Right renal cortex interstitium (tissue), 3 donors: ENCODE results near the gene PIGBOS1. TPM values are rescaled to one million over a fixed set of nuclear protein-coding genes. Genes with fewer than 3 reads are reported as not detected.

Experiments
- DNase-seq, 3 donors: peaks; one replicate each; pipeline ENCODE4 v3.0.0-alpha.2; 2013; ENCODE audit warnings: low read depth in 3 of 3, low spot score in 2 of 3
- polyA plus RNA-seq, 3 donors: library from polyadenylated mRNA; unstranded; fragments of 120-200 nt; gene quantifications; one replicate each; pipeline ENCODE4 v1.2.1, GENCODE V29; 2013; ENCODE audit not compliant: insufficient read length in 3 of 3

Gene PIGBOS1, protein sequence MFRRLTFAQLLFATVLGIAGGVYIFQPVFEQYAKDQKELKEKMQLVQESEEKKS
- polyA plus RNA-seq, result 10 to 100 TPM; 15.2 to 17.1 (median 16.1) TPM

DNA sequence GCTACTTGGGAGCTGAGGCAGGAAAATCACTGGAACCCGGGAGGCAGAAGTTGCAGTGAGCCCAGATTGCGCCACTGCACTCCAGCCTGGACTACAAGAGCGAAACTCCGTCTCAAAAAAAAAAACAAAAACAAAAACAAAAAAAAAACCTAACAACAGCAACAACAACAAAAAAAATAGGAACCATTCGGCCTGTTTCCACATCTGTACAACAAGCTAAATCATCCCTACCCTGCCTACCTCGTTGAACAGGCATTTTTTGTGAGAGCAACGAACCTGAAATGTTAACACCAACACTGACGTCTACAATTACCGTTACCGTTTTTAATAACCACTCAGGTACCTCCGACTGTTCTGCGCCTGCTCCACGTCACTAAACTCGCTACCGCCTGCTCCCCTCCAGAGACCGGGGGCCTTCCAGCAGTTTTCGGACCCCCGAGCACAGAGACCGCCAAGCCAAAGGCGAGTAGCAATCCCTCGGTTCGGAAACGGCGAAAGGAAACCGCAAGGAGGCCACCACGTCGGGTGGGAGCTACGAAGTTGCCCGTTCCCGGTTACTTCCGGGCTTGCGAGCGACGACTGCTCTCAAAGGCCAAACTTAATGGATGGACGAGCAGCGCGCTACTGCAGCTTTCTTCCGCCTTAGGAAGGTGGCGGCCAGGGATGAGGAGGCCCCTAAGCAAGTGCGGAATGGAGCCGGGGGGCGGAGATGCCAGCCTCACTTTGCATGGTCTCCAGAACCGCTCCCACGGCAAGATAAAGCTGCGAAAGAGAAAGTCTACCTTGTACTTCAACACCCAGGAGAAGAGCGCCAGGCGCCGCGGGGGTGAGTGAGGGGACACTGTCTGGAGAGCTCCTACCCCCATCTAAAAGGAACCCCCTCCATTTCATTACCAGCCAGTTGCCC lies at the start of gene PIGBOS1, which contains the start of gene PIGB:
Gene PIGBOS1, minus strand, starts transcription at position 536 of the 907 bp plus-strand sequence. CDS start 1,331 bp downstream, outside the sequence.
Gene PIGB, plus strand, starts transcription at position 635 of the 907 bp plus-strand sequence. Its CDS starts 29 bp downstream, at position 664.
- peak; percentile 78 to 85 (median 83) for DNase-seq

DNA sequence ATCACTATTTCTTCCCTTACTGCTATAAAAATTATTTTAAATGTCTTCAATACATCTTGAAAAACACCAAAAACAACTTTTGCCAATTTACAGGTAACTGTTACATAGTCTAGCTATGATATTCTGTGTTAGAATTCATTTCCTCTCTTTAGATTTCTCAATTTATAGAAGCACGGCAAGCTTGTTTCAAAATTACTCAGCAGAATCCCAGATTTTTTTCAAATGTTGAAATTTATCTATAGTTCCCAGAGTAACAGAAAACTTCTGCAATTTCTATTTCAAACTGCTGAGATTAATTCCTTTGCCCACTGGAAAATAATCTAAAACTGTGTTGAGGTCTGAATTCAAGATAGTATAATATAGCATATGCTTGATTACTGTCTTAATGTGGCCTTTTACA lies 48.1 kb upstream of the PIGBOS1 start:
- DNase-seq, result no peak

DNA sequence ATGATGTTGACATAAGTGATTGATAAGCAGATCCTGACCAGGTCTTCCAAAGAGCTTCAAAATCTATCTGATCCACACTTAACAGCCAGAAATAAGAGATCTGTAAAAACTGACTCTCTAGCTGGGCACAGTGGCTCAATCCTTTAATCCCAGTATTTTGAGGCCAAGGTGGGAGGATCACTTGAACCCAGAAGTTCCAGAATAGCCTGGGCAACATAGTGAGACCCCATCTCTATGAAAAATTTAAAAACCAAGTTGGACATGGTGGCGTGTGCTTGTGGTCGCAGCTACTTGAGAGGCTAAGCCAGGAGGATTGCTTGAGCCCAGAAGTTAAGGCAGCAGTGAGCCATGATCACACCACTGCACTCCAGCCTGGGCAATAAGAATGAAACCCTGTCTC lies 43.7 kb upstream of the PIGBOS1 start:
- no peak for DNase-seq

DNA sequence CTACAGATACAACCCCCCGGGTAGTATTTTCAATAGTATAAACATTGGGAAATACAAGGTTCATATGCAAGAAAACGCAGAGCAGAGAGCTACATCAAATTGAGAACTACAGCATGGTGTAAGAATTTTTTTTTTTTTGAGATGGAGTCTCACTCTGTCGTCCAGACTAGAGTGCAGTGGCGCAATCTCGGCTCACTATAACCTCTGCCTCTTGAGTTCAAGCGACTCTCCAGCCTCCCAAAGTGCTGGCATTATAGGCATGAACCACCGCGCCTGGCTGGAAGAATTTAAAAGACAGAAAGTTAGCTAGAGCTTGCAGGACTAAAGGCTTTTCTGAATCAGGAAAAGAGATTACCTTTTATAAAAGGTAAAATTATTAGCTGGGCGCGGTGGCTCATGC lies 42.1 kb upstream of the PIGBOS1 start:
- DNase-seq, result no peak

DNA sequence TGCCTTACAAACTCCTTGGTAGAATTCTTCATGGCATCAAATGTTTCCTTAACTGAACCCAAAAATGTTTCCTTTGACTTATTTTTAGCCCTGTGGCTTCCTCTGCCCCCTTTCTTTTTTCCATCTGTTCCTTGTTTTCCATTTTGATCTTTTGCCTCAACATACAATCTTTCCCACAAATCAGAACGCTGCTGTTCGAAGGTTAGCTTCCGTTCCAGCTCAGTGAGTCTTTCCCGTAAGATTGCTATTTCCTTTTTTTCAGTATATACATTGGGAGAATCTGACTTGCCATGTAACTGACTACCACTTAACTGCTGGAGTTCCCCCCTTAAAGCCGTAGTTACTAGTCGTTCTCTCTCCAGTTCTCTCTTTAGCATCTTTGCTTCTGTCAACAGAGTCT lies 41.3 kb upstream of the PIGBOS1 start:
- DNase-seq, result no peak

DNA sequence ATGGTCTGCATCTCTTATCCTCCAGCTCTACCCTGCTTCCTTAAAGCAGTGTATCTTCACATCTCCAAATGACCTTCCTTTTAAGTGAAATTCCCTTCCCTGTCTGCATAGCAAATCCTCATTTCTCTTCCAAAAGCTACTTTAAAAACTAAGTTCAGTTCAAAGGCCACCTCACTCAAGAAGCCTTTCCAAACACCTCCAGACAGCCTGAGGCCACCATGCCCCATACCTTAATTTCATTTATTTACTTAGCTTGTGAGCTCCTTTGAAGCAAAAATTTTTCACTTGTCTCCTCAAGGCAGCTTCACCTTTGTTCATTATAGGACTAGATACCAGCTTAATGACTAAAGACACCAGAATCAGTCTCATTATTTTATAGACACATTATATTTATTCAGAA lies 39.5 kb upstream of the PIGBOS1 start:
- DNase-seq, result no peak

DNA sequence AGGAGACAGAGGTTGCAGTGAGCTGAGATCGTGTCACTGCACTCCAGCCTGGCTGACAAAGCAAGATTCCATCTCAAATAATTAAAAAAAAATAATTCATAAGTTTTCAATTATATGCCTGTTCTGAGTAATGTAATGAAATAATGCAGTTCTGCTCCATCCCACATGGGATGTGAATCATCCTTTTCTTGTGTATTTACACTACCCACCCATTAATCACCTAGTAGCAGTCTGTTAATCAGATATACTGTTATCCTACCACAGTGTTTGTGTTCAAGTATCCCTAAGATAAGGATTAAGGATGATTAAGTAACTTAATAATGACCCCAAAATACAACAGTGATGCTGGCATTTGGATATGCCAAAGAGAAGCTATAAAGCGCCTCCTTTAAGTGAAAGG lies 38.9 kb upstream of the PIGBOS1 start:
- DNase-seq, result no peak

DNA sequence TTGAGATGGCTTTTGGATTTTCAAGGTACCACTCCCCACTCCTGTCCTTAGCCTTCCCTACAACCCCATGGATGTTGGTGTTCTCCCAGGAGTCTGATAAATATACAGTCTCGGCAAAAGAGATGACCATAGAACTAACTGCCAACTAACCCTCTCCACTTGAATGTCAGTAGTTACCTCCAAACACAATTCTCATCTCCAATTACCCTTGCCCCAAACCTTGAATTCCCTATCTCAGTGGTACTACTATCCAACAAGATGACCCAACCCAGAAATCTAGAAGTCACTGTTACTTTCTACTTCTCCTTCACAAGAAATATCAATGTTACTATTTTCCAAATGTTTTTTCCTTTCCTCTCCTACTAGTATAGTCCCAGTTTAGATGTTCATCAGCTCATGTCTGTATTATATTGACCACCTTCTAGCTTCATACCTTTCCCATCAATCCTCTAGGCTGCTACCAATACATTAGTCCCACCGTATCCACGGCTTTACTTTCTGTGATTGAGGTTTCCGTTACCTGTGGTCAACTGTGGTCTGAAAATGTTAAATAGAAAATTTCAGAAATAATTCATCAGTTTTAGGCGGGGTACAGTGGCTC lies 38.2 kb upstream of the PIGBOS1 start:
- DNase-seq, result no peak

DNA sequence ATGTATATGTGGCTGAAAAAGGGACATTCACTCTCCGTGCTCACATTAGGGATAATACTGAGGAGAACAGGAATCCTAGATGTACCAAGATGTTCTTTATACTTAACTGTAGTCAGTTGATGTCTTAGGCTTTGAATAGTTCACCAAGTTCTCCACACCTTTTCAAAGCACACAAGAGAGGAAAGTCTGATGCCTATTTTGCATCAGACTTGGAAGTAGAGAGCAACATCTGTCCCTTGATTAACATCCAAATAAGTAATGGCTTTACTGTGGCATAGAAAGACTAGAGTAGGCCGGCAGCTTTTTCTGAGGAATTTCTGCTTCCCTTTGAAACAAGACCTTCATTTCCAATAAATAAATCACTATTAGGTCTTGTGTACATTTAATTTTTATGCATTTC lies 34.1 kb upstream of the PIGBOS1 start:
- DNase-seq, result no peak

DNA sequence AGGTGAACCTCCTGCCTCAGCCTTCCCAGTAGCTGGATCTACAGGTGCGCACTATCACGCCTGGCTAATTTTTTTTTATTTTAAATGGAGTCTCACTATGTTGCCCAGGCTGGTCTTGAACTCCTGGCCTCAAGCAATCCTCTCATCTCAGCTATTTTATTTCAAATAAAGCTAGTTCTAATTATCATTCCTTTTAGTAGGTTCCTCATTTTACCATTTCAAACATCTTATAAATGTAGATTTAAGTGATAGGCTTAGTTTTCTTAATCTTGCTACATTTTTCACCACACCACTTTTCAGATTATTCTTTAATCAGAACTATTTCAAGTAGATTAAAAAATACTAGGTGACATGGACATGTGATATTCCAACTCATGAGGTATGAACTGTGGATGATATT lies 30.4 kb upstream of the PIGBOS1 start:
- no peak for DNase-seq

DNA sequence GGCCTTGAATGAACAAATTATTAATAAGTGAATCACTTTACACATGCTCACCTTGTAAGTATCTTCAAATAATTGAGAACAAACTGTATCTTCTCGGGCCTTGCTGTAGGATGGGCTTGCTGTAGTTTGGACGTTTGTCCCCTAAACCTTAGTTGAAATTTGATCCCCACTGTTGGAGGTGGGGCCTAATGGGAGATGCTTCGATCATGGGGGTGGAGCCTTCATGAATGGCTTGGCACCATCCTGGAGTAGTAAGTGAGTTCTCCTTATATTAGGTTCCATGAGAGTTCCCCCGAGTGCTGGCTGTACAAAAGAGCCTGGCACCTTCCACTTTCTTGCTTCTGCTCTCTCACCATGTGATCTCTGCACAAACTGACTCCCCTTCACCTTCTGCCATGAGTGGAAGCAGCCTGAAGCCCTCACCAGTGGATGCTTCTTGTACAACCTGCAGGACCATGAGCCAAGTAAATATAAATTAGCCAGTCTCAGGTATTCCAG lies 29.4 kb upstream of the PIGBOS1 start:
- DNase-seq, result no peak

DNA sequence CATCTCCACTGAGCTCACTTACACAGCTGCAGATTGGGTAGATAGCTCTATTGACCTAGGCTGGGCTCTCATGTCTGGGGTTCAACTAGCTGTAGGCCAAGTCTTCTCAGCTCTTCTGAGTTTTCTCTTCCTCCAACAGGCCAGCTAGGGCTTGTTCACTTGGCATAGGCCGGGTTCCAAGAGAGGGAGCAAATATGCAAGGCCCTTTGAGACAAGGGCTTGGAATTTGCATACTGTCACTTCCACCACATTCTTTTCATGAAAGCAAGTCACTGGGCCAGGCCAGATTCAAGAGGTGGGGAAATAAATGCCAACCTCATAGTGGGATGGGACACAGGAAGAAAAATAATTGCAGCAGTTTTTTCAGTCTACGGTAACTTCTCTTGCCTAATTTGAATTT lies 25.3 kb upstream of the PIGBOS1 start:
- DNase-seq, result no peak

DNA sequence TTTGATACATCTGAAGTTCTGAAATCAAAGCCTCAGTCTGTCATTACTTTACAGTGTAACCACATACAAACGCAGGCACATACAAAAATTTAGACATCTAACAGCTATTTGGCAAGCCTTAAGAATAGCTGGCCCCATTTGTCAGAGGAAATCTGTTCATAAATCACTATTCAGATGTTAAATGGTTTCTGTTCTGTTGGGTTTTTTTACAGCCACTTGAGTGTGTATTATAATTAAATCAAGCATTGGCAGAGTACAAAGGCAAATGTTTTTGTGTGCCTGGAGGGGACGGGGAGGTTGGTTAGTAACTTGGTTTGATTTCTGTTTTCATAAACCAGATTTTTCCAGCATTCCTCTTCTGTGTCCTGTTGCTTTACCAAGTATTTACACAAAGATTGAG lies 24.2 kb upstream of the PIGBOS1 start:
- no peak for DNase-seq

DNA sequence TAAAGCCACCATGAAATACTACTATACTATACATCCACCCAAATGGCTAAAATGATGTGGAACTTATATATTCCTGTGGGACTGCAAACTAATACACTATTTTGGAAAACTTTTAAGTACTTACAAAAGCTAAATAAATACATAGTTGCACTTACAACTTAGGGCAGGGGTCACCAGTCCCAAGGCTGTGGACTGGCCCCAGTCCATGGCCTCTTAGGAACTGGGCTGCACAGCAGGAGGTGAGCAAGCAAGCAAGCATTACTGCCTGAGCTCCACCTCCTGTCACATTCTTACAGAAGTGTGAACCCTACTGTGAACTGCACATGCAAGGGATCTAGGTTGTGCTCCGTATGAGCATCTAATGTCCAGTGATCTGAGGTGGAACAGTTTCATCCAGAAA lies 18.2 kb upstream of the PIGBOS1 start:
- no peak for DNase-seq

DNA sequence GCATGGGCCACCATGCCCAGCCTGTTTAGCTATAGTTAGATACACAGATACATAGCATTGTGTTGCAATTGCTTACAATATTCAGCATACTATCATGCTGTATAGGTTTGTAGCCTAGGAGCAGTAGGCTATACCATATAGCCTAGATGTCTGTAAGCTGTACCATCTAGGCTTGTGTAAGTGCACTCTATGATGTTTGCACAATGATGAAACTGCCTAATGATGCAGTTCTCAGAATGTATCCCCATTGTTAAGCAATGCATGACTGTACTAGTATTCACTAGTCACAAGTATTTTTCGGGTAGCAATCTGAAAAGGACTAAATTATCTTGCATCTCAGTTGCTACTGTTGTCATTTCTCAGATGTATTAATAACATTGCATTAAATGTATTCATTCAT lies 16.1 kb upstream of the PIGBOS1 start:
- no peak for DNase-seq

DNA sequence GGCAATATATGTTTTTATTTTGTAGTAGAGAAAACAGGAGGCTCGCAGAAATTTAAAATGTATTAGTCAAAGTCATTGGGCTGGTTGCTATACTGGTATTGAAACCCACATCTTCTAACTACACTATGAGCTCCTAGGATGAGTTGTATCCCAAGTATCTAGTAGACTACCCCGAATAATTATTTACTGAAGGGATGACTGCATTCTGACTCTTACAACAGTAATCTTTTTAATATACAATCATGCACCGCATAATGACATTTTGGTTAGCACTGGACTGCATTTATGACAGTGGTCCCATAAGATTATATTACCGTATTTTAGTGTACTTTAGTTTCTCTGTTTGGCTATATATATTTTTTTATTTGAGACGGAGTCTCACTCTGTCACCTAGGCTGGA lies 15.4 kb upstream of the PIGBOS1 start:
- no peak for DNase-seq

DNA sequence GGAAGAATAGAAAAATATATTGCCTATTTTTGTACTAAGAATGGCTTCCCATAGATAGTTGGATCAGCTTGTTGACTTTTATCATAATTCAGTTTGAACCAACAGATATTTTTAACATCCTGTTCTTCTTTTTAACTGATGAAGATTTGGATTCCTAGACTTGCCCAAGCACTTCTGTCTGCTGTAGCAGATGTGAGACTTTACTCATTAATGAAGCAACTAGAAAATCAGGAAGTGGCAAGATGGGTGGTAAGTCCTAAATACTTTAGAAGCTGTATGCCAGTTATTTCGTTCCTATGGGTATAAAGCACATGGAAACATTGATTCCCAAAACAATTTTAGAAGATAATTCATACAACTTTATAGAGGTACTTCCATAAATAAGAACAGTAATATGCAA lies 8.5 kb upstream of the PIGBOS1 start:
- DNase-seq, result no peak

DNA sequence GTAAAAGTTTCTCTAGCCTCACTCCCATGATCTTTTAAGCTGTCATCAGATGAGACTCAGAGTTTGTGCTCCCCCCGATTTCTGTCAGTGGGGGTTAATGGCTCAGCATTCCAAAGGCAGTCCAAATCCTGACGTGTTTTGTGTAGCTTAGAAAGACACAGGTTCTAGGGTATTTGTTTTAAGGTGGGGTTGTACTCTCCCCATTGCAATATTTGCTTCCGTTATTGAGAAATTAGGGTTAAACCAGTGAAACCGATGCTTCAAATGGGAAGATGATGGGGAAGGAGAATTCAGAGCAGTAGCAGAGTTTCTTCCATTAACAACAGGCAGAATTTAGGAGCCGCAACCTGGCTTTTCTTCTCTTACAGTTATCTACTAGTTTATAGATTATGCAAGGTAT lies 3.5 kb upstream of the PIGBOS1 start:
- no peak for DNase-seq

DNA sequence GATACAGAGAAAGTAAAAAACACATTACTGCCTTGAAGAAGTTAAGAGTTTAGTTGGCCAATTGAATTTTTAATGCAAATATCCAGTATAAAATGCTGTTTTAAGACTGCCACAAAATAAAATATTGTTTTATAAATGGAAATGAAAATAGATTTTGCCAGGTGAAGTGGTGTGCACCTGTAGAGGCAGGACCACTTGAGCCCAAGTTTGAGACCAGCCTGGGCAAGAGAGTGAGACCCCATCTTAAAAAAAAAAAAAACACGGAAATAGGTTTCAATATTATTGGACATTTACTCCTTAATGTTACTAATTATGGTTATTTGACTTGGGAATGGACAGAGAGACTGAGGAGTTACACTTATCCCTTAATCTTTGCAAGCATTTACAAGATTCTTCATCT lies 2.0 kb upstream of the PIGBOS1 start:
- DNase-seq, result no peak

DNA sequence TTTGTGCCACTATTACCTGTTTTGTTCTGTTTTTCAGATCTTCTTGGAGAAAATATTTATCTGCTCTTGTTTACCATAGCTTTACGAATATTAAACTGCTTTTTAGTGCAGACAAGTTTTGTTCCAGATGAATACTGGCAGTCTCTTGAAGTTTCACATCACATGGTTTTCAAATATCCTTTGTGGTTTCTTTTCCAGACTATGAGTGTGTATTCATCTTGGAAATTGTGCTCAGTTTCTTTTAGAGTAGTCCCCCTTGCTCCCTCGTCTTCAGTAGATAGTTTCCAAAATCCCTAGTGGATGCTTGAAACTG lies 1.3 kb upstream of the PIGBOS1 start:
- no peak for DNase-seq

DNA sequence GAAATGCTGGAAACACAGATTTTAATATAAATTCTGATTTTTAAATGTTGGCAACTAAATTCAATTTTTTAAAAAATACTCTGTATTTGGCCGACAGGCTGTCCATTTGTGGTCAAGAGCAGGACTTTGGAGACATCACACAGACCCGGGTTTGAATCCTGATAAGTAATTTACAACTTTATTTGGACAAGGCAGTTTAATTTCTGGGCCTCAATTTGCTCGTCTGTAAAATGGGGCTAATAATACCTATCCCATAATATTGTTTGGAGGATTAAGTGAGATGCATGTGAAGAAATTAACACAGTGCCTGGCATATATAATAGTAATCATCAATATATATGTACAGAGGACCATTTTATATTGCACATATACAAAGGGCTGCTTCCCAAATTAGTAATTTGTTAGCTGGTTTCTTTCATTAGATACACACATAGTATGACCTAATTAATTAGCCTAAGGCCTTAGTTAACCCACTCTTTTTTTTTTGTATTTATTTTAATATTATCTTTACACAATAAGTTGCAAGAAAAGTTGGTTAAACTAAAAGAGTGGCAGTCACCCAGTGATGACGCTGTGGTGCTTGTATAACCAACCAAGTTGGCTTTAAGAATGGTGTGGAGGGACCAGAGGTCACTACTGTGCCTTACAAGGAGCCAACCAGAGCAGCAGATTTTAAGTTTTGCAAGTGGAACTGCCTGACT lies 764 bp upstream of the PIGBOS1 start:
- DNase-seq, result no peak
